ENCODE measurements around the gene LTA. TPM values are rescaled to one million over a fixed set of nuclear protein-coding genes. Genes with fewer than 3 reads are reported as not detected.

LTA gene
- polyA plus RNA-seq, 1 donor (not counting 4 experiments of a cell fraction or from before 2014, with no cell fraction given), result 0.04 TPM

DNA sequence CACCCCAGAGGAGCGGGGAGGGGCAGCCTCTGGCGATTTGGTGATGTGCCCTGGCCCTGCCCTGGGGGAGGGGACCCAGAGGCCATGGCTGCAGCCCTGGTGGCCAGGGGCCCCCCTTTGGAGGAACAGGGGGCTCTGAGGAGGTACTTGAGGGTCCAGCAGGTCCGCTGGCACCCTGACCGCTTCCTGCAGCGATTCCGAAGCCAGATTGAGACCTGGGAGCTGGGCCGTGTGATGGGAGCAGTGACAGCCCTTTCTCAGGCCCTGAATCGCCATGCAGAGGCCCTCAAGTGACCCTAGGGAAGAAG, 13.8 kb upstream of the LTA start:
- Histone ChIP-seq H3K4me2 (ENCODE audit: control insufficient read depth, extremely low read depth, insufficient read depth, low read depth, low read length) (no peak overlapping the region), H4K20me1 (ENCODE audit: control insufficient read depth, extremely low read depth, insufficient read depth, low read length) (no peaks in the 10 kb centered on the region), H3K9me1 (ENCODE audit: control insufficient read depth, extremely low read depth, insufficient read depth, low read length) (no peaks in the 10 kb centered on the region), H3K9ac (ENCODE audit: control insufficient read depth, extremely low read depth, insufficient read depth, low read length) (no peak overlapping the region), H3K79me2 (ENCODE audit: control insufficient read depth, insufficient read depth, low read length) (no peaks in the 10 kb centered on the region), H3K27me3 (ENCODE audit: control insufficient read depth, extremely low read depth, insufficient read depth, low read length) (no peaks in the 10 kb centered on the region), H3K4me3 (ENCODE audit: control insufficient read depth in 2 of 3, extremely low read depth in 1 of 3, insufficient read depth in 2 of 3, low read depth in 1 of 3, low read length in 3 of 3) (no peak overlapping the region), H3K4me1 (ENCODE audit: control insufficient read depth, extremely low read depth, insufficient read depth, low read length) (peaks cover 12% of the 10 kb centered on the region), H3K27ac (ENCODE audit: control insufficient read depth, insufficient read depth, low read length) (no peak overlapping the region), H3K36me3 (ENCODE audit: control insufficient read depth in 2 of 2, extremely low read depth in 1 of 2, insufficient read depth in 2 of 2, low read length in 2 of 2) (peaks cover 10 to 17% of the 10 kb centered on the region in 2 experiments), H3K9me3 (ENCODE audit: control insufficient read depth, low read depth, low read length) (no peaks in the 10 kb centered on the region), H2AFZ (ENCODE audit: control insufficient read depth, low read length) (no peak overlapping the region)
- dilution Hi-C loops (cut with MboI; ENCODE audit: extremely low pct_ligation_motif_present, low sequenced_read_pairs), result no loop called here
- DNase-seq (ENCODE audit: low read depth, low spot score) (no peak), FAIRE-seq (no peak)
- no peak for TF ChIP-seq EZH2 (IDR thresholded peaks at IDR 0.05; ENCODE audit: low read length)
- TF ChIP-seq, protein P1, sequence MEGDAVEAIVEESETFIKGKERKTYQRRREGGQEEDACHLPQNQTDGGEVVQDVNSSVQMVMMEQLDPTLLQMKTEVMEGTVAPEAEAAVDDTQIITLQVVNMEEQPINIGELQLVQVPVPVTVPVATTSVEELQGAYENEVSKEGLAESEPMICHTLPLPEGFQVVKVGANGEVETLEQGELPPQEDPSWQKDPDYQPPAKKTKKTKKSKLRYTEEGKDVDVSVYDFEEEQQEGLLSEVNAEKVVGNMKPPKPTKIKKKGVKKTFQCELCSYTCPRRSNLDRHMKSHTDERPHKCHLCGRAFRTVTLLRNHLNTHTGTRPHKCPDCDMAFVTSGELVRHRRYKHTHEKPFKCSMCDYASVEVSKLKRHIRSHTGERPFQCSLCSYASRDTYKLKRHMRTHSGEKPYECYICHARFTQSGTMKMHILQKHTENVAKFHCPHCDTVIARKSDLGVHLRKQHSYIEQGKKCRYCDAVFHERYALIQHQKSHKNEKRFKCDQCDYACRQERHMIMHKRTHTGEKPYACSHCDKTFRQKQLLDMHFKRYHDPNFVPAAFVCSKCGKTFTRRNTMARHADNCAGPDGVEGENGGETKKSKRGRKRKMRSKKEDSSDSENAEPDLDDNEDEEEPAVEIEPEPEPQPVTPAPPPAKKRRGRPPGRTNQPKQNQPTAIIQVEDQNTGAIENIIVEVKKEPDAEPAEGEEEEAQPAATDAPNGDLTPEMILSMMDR (optimal IDR thresholded peaks at IDR 0.05 in 1 of 3, IDR thresholded peaks at IDR 0.05 in 1 of 3, conservative IDR thresholded peaks at IDR 0.05 in 1 of 3; ENCODE audit: extremely low read depth in 1 of 3, insufficient read depth in 2 of 3, low read length in 3 of 3), result no peak

GRCh38 chr6:31558631-31559500, 13.2 kb upstream of the LTA start:
- H3K9me1 ChIP-seq (ENCODE audit: control insufficient read depth, extremely low read depth, insufficient read depth, low read length), result no peaks in the 10 kb centered on the region
- H3K4me1 ChIP-seq (ENCODE audit: control insufficient read depth, extremely low read depth, insufficient read depth, low read length), result peaks cover 12% of the 10 kb centered on the region
- H3K9ac ChIP-seq (ENCODE audit: control insufficient read depth, extremely low read depth, insufficient read depth, low read length), result no peak overlapping the region
- H2AFZ ChIP-seq (ENCODE audit: control insufficient read depth, low read length), result no peak overlapping the region
- no peaks in the 10 kb centered on the region for H3K27me3 ChIP-seq (ENCODE audit: control insufficient read depth, extremely low read depth, insufficient read depth, low read length)
- no peaks in the 10 kb centered on the region for H3K9me3 ChIP-seq (ENCODE audit: control insufficient read depth, low read depth, low read length)
- no peak for DNase-seq (ENCODE audit: low read depth, low spot score)
- dilution Hi-C loops (cut with MboI; ENCODE audit: extremely low pct_ligation_motif_present, low sequenced_read_pairs), result no loop called here
- TF ChIP-seq, protein P1 (optimal IDR thresholded peaks at IDR 0.05 in 1 of 3, IDR thresholded peaks at IDR 0.05 in 1 of 3, conservative IDR thresholded peaks at IDR 0.05 in 1 of 3; ENCODE audit: extremely low read depth in 1 of 3, insufficient read depth in 2 of 3, low read length in 3 of 3), result no peak
- no peak for TF ChIP-seq EZH2 (IDR thresholded peaks at IDR 0.05; ENCODE audit: low read length)
- H3K27ac ChIP-seq (ENCODE audit: control insufficient read depth, insufficient read depth, low read length), result no peak overlapping the region
- no peaks in the 10 kb centered on the region for H3K79me2 ChIP-seq (ENCODE audit: control insufficient read depth, insufficient read depth, low read length)
- H3K4me3 ChIP-seq (ENCODE audit: control insufficient read depth in 2 of 3, extremely low read depth in 1 of 3, insufficient read depth in 2 of 3, low read depth in 1 of 3, low read length in 3 of 3), result no peak overlapping the region
- H3K36me3 ChIP-seq (ENCODE audit: control insufficient read depth in 2 of 2, extremely low read depth in 1 of 2, insufficient read depth in 2 of 2, low read length in 2 of 2), result peaks cover 10 to 17% of the 10 kb centered on the region in 2 experiments
- no peaks in the 10 kb centered on the region for H4K20me1 ChIP-seq (ENCODE audit: control insufficient read depth, extremely low read depth, insufficient read depth, low read length)
- no peak overlapping the region for H3K4me2 ChIP-seq (ENCODE audit: control insufficient read depth, extremely low read depth, insufficient read depth, low read depth, low read length)
- no peak for FAIRE-seq

Data from keratinocyte (primary cell).